Measurements from ENCODE around the gene MOB3A.
"Not testable (repeated sequence)": the region's sequence is repeated elsewhere in the genome, so short reads cannot be mapped to it uniquely, and the experiment has no call there.

Gene MOB3A

GRCh38 chr19:2132191-2132590 lies 36.1 kb upstream of the MOB3A start:
- DNase-seq = no peak
- Histone ChIP-seq H3K27ac (no peak overlapping the region), H3K27me3 (ENCODE audit: insufficient read depth, low read depth, severe bottlenecking) (no peaks in the 10 kb centered on the region), H3K36me3 (peaks cover 74% of the 10 kb centered on the region), H3K9me3 (ENCODE audit: severe bottlenecking) (no peaks in the 10 kb centered on the region), H3K4me3 (ENCODE audit: low read depth, low read length) (no peak overlapping the region)
- TF ChIP-seq CTCF (IDR thresholded peaks at IDR 0.05; ENCODE audit: low read depth, low read length) = no peak

GRCh38 chr19:2131012-2131975 lies 35.2 kb upstream of the MOB3A start:
- not testable (repeated sequence) for H3K9me3 ChIP-seq (ENCODE audit: severe bottlenecking); H3K27me3 ChIP-seq (ENCODE audit: insufficient read depth, low read depth, severe bottlenecking); H3K27ac ChIP-seq; H3K4me3 ChIP-seq (ENCODE audit: low read depth, low read length); DNase-seq
- peaks cover 73% of the 10 kb centered on the region for H3K36me3 ChIP-seq

DNA sequence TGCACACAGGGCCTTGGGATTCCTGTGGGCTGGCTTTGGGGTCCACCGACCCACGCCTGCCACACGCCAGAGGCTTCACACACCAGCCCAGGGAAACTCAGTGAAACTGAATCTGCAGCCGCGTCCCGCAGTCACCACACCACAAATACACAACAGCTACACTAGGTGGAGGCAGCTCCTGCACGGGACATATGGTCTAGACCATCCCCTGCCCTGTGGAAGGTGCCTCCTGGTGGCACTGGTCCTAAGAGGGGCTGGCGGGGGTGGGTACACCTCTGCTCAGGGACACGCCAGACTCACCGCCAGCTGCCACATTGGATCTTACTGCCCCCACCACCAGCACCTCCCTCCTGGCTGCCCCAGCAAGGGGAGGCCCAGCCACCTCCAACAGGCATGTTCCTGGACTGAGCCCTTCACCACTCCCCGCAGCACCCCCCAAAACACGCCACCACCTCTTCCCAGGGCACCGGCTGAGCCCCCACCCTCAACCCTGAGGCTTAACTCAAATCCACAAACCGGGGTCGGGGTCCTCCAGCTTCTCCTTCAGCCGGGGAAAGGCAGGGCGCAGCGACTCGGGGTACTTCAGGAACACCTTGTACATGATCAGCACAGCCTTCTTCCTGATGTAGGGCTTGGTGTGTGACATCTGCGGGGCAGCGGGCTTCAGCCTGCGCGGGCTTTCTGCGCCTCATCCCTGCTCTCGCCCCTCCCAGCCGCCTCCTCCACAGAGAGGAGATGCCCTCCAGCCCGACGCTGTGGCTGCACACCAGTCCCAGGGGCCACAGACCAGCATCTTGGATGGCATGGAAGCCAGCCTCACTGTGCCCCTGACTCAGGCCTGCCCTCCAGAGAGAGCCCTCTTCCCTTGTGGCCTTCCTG lies 34.0 kb upstream of the MOB3A start:
- TF ChIP-seq CTCF (IDR thresholded peaks at IDR 0.05; ENCODE audit: low read depth, low read length) = no peak
- H3K27me3 ChIP-seq (ENCODE audit: insufficient read depth, low read depth, severe bottlenecking) = no peaks in the 10 kb centered on the region
- DNase-seq = no peak
- no peak overlapping the region for H3K27ac ChIP-seq
- H3K9me3 ChIP-seq (ENCODE audit: severe bottlenecking) = no peaks in the 10 kb centered on the region
- peaks cover 72% of the 10 kb centered on the region for H3K36me3 ChIP-seq
- no peak overlapping the region for H3K4me3 ChIP-seq (ENCODE audit: low read depth, low read length)

DNA sequence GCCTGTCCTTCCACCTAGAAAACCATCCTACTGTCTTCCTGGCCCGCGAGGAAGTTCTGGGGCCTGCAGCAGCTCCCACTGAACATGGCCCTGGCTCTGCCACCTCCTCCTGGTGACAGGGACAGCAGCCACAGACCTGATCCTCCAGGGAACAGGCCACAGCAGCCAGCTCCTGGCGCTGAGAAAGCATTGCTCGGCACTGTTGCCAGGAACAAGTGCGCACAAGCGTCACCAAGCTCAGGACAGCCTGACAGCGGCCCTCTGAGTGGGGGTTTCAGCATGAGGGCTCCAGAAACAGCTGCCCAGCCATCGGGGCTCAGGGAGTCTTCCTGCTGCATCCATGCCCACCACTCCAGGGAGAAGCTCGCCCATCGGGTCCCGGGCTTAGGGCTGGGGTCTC lies 33.4 kb upstream of the MOB3A start:
- no peak for DNase-seq
- no peak for TF ChIP-seq CTCF (IDR thresholded peaks at IDR 0.05; ENCODE audit: low read depth, low read length)
- Histone ChIP-seq H3K27ac (no peak overlapping the region), H3K9me3 (ENCODE audit: severe bottlenecking) (no peaks in the 10 kb centered on the region), H3K27me3 (ENCODE audit: insufficient read depth, low read depth, severe bottlenecking) (no peaks in the 10 kb centered on the region), H3K4me3 (ENCODE audit: low read depth, low read length) (no peak overlapping the region), H3K36me3 (peaks cover 68% of the 10 kb centered on the region)

DNA sequence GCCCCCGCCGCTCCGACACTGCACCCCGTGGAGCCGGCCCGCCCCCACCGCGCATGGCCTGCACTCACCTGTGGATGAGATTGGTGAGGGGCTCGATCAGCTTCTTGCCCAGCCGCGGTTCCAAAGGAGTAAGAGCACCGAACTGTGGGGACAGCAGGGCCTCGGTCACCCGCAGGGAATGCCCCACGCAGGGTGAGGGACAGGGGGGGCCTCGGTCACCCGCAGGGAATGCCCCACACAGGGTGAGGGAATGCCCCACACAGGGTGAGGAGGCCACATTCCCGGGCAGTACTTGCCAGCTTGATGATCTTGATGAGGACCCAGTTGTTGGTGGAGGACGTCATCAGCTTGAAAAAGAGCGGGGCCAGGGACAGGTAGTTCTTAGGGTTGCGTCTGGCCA lies 32.9 kb upstream of the MOB3A start:
- H3K9me3 ChIP-seq (ENCODE audit: severe bottlenecking) = no peaks in the 10 kb centered on the region
- no peak overlapping the region for H3K4me3 ChIP-seq (ENCODE audit: low read depth, low read length)
- no peaks in the 10 kb centered on the region for H3K27me3 ChIP-seq (ENCODE audit: insufficient read depth, low read depth, severe bottlenecking)
- H3K27ac ChIP-seq = no peak overlapping the region
- no peak for TF ChIP-seq CTCF (IDR thresholded peaks at IDR 0.05; ENCODE audit: low read depth, low read length)
- DNase-seq = no peak
- peaks cover 69% of the 10 kb centered on the region for H3K36me3 ChIP-seq

- H3K9me3 ChIP-seq (ENCODE audit: severe bottlenecking); DNase-seq; H3K4me3 ChIP-seq (ENCODE audit: low read depth, low read length); H3K27ac ChIP-seq; H3K27me3 ChIP-seq (ENCODE audit: insufficient read depth, low read depth, severe bottlenecking): not testable (repeated sequence)
- H3K36me3 ChIP-seq = peaks cover 70% of the 10 kb centered on the region
Measured at GRCh38 chr19:2128252-2128651, 32.1 kb upstream of the MOB3A start.

Measured in WERI-Rb-1 (cell line).